Measurements from ENCODE around the gene FKBP7.
A peak's percentile ranks its signal among the peaks of the same experiment; 100 is the strongest.
"Not testable (repeated sequence)": the region's sequence is repeated elsewhere in the genome, so short reads cannot be mapped to it uniquely, and the experiment has no call there.

The FKBP7 gene

GRCh38 chr2:178491612-178492011 is 13.2 kb upstream of the FKBP7 start:
- FAIRE-seq = no peak
- DNase-seq (ENCODE audit: insufficient read length, low spot score) = no peak

- FAIRE-seq (no peak), DNase-seq (ENCODE audit: insufficient read length, low spot score) (no peak)
These were observed 7.0 kb upstream of the FKBP7 start for GRCh38 chr2:178485356-178485755.

- DNase-seq (ENCODE audit: insufficient read length, low spot score) (no peak), FAIRE-seq (no peak)
These were observed 6.0 kb upstream of the FKBP7 start for GRCh38 chr2:178484245-178485041.

GRCh38 chr2:178482437-178482836 is 4.0 kb upstream of the FKBP7 start:
- no peak for DNase-seq (ENCODE audit: insufficient read length, low spot score)
- no peak for FAIRE-seq

- peak; percentile 75 for FAIRE-seq
- peak; percentile 94 for DNase-seq (ENCODE audit: insufficient read length, low spot score)
These were observed 2.1 kb upstream of the FKBP7 start, which contains the start of gene PLEKHA3 for GRCh38 chr2:178480227-178481181. PLEKHA3 (plus strand) TSS chr2:178480457; CDS start chr2:178480870, 413 bp downstream.

GRCh38 chr2:178479758-178480226 is 1.4 kb upstream of the FKBP7 start:
- no peak for DNase-seq (ENCODE audit: insufficient read length, low spot score)
- no peak for FAIRE-seq

GRCh38 chr2:178479275-178479616 is 846 bp upstream of the FKBP7 start:
- DNase-seq (ENCODE audit: insufficient read length, low spot score) (no peak), FAIRE-seq (no peak)

GRCh38 chr2:178478130-178478438 is 316 bp downstream of the FKBP7 start:
- DNase-seq (ENCODE audit: insufficient read length, low spot score) = no peak
- FAIRE-seq = no peak

- no peak for FAIRE-seq
- DNase-seq (ENCODE audit: insufficient read length, low spot score) = no peak
These were observed 814 bp downstream of the FKBP7 start for GRCh38 chr2:178477443-178478129.

GRCh38 chr2:178476477-178476876 is 1.9 kb downstream of the FKBP7 start:
- DNase-seq (ENCODE audit: insufficient read length, low spot score) (no peak), FAIRE-seq (no peak)

GRCh38 chr2:178474560-178474959 is 3.8 kb downstream of the FKBP7 start:
- DNase-seq (ENCODE audit: insufficient read length, low spot score) (no peak), FAIRE-seq (no peak)

- DNase-seq (ENCODE audit: insufficient read length, low spot score) = no peak
- no peak for FAIRE-seq
These were observed 4.5 kb downstream of the FKBP7 start for GRCh38 chr2:178473931-178474330.

- FAIRE-seq (no peak), DNase-seq (ENCODE audit: insufficient read length, low spot score) (no peak)
These were observed 5.0 kb downstream of the FKBP7 start for GRCh38 chr2:178473373-178473772.

GRCh38 chr2:178471313-178471712 is 7.1 kb downstream of the FKBP7 start:
- DNase-seq (ENCODE audit: insufficient read length, low spot score); FAIRE-seq: not testable (repeated sequence)

GRCh38 chr2:178469219-178469849 is 9.1 kb downstream of the FKBP7 start:
- no peak for DNase-seq (ENCODE audit: insufficient read length, low spot score)
- FAIRE-seq = no peak

- no peak for FAIRE-seq
These were observed 21.0 kb downstream of the FKBP7 start for GRCh38 chr2:178457390-178457886.

GRCh38 chr2:178455947-178456346 is 22.5 kb downstream of the FKBP7 start:
- FAIRE-seq (no peak), DNase-seq (ENCODE audit: insufficient read length, low spot score) (no peak)

More at GRCh38 chr2:178457390-178457886, 21.0 kb downstream of the FKBP7 start:
- no peak for DNase-seq (ENCODE audit: insufficient read length, low spot score)

- FAIRE-seq = no peak
- DNase-seq (ENCODE audit: insufficient read length, low spot score) = no peak
These were observed 25.5 kb downstream of the FKBP7 start for GRCh38 chr2:178452870-178453269.

- no peak for FAIRE-seq
- no peak for DNase-seq (ENCODE audit: insufficient read length, low spot score)
These were observed 26.1 kb downstream of the FKBP7 start for GRCh38 chr2:178452334-178452733.

- FAIRE-seq (peak; percentile 91), DNase-seq (ENCODE audit: insufficient read length, low spot score) (peak; percentile 91)
These were observed 27.4 kb downstream of the FKBP7 start, which contains the start of the genes PJVK and PRKRA for GRCh38 chr2:178450774-178451525. PJVK (plus strand) TSS chr2:178451378; CDS start chr2:178453410, 2,032 bp downstream. PRKRA (minus strand) TSS chr2:178451175; CDS start chr2:178451030, 145 bp downstream.
